ENCODE measurements around the gene APH1A.
"Not testable (repeated sequence)": the region's sequence is repeated elsewhere in the genome, so short reads cannot be mapped to it uniquely, and the experiment has no call there.

Gene APH1A

DNA sequence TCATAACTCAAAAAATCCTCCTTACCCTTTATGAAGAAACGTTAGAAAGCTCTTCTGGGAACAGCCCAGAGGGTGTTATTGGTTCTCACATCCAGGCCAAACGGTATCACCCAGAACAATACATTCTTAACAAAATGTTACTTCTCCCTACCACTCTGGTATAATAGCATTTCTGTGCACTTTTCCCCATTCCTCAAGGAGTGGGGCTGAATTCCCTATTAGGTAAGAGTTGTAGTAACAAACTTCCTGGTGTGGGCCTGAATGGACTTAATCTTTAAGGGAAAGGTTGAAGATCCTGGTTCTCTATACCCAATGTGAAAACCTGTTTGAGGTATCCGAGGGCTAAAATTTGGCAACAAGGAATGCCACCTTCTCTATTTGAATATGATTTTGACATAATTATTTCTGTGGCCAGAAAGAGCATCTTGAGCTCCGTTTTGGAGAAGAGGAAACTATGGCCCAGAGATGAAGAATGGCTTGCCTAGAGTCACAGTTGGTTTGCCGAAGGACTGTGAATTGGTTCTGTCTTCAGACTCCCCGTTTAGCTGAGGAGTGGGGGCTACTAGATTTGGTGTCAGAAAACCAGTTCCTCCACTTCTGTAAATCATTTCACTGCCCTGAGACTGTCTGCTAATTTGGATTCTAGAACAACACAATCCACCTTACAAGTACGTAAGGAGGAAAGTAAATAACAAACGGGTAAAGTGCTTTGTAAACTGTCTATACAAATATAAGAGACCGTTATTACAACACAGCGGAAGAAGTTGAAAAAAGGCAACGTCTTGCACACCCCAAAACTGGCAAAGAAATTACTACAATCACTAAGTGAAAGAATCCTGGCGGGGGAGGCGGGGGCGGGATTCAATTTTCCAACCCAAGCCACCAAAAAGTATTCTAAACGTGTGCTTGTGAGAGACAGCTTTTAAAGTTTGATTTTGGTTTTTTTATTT is 35.2 kb downstream of the APH1A start:
- peak; percentile 50 for DNase-seq (ENCODE audit: low read depth)

DNA sequence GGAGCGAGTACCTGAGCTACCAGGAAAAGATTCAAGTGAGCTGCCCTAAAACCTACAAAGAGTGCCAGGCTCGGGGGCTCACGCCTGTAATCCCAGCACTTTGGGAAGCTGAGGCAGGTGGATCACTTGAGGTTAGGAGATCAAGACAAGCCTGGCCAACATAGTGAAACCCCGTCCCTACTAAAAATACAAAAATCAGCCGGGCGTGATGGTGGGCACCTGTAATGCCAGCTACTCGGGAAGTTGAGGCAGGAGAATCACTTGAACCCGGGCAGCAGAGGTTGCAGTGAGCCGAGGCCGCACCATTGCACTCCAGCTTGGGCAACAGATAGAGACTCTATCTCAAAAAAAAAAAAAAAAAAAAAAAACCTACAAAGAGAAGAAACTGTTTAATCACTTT is 35.9 kb downstream of the APH1A start:
- not testable (repeated sequence) for DNase-seq (ENCODE audit: low read depth)

DNA sequence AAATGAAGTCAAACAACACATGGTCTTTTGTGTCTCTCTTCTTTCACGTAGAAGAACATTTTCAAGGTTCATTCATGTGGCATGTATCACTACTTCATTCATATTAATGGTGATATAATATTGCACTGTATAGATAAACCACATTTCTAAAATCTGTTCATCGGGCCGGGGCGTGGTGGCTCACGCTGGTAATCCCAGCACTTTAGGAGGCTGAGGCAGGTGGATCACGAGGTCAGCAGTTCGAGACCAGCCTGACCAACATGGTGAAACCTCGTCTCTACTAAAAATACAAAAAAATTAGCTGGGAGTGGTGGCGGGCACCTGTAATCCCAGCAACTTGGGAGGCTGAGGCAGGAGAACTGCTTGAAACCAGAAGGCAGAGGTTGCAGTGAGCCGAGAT is 40.6 kb downstream of the APH1A start:
- not testable (repeated sequence) for DNase-seq (ENCODE audit: low read depth)

DNA sequence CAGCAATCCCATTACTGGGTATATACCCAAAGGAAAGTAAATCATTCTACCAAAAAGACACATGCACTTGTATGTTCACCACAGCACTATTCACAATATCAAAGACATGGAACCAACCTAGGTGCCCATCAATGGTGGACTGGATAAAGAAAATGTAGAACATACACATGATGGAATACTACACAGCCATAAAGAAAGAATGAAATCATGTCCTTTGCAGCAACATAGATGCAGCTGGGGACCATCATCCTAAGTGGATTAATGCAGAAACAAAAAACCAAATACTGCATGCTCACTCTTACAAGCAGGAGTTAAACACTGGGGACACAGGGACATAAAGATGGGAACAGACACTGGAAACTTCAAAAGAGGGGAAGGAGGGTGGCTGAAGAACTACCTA is 41.6 kb downstream of the APH1A start:
- no peak for DNase-seq (ENCODE audit: low read depth)

DNA sequence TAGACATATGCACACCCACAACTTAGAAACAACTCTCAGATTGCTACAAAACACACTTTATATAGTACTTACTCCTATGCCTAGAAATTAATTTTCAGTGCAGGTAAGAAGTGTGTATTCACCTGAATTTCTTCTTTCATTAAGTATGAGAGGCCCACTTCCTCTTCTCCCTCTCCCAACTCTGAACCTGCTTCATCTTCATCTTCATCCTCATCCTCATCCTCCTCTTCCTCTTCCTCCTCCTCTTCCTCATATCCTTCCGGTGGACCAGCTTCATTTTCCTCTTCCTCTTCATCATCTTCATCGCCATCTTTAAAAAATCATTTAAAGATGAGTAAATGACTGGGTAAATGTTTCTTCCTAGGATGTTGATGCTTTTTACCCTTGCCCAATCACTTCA is 42.3 kb downstream of the APH1A start:
- no peak for DNase-seq (ENCODE audit: low read depth)

DNA sequence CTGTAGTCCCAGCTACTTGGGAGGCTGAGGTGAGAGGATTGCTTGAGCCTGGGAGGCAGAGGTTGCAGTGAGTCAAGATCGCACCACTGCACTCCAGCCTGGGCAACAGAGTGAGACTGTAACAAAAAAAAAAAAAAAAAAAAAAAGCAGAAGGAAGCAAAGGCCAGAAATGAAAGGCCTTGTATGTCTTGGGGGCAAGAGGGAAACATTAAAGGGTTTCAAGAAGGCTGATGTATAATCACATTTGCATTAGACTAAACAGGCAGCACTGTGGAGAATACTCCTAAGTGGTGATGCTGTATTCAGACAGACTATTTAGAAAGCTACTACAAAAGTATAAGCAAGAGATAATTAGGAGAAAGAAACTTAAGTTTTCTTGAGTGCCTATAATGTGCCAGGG is 43.3 kb downstream of the APH1A start:
- no peak for DNase-seq (ENCODE audit: low read depth)

DNA sequence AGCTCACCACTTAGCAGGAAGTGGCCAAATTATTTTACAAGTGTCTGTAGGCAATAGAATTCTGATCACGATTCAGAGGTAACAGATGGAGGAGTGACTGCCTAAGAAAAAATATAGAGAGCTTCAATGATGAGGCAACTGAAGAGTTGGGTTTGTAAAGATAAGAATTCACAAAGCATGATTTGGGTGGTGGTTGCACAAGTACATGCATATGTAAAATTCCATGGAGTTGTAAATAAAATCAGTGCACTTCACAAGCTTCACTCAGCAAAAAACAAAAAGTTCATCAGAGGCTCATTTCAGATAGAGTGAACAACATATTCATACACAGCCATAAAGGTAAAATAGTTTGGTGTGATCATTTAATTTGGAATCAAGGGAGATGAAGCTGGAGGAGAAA is 43.8 kb downstream of the APH1A start:
- DNase-seq (ENCODE audit: low read depth), result no peak

DNA sequence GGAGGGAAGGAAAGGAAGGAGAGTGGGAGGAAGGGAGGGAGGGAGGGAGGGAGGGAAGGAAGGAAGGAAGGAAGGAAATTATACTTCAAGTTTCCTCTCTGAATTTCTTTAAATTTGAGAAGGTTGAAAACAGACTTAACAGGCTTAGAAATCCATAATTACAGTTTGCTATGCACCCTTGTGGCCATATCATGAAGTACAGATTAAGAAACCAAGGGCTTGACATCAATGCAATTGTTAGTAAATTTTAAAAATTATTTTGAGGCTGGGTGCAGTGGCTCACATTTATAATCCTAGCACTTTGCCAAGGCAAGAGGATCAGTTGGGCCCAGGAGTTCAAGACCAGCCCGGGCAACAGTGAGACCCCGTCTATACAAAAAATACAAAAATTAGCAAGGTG is 47.3 kb downstream of the APH1A start:
- DNase-seq (ENCODE audit: low read depth), result no peak

DNA sequence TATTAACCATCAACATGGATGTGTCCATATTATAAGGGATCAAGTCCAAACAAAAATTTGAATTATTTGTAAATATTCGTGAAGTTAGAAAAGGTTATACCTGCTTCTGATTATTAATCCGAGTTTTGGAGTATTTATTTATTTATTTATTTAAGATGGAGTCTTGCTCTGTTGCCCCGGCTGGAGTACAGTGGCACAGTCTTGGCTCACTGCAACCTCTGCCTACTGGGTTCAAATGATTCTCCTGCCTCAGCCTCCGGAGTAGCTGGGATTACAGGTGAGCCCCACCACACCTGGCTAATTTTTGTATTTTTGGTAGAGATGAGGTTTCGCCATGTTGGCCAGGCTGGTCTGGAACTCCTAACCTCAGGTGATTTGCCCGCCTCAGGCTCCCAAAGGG is 53.0 kb downstream of the APH1A start:
- not testable (repeated sequence) for DNase-seq (ENCODE audit: low read depth)

All from activated T-helper 9 cell treated with anti-CD3 and anti-CD28 coated beads, Interleukin-2, amount 50 U/mL, for 16 hours (primary cell).